LNCAP (cell line): ENCODE results near the gene SERINC2.

Experiments
- CTCF ChIP-seq: fragments of 450-650 bp; IDR thresholded peaks from 2 replicates; pipeline ENCODE4 v1.5.1; 2017; ENCODE audit warnings: mild to moderate bottlenecking

Gene SERINC2

DNA sequence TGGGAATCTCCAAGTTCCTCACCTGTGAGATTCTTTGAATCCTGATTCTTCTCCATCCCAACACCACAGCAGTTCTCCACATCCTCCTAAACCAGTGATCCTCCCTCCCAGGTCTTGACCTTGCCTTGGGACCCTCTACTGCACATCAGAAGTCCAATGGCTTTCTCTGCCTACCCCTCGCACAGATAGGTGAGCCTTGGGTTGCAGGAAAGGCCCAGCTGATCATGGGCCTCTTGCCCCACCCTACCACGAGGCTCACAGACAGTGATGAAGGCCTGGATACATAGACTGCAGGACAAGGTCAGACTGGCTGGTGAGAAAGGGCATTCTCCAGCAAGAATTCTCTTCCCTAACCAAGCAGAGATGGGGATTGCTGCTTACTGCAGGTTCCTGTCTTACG lies 41.0 kb upstream of the SERINC2 start:
- no peak for TF ChIP-seq CTCF

- no peak for TF ChIP-seq CTCF
Observed at GRCh38 chr1:31372751-31373055, 40.3 kb upstream of the SERINC2 start.

DNA sequence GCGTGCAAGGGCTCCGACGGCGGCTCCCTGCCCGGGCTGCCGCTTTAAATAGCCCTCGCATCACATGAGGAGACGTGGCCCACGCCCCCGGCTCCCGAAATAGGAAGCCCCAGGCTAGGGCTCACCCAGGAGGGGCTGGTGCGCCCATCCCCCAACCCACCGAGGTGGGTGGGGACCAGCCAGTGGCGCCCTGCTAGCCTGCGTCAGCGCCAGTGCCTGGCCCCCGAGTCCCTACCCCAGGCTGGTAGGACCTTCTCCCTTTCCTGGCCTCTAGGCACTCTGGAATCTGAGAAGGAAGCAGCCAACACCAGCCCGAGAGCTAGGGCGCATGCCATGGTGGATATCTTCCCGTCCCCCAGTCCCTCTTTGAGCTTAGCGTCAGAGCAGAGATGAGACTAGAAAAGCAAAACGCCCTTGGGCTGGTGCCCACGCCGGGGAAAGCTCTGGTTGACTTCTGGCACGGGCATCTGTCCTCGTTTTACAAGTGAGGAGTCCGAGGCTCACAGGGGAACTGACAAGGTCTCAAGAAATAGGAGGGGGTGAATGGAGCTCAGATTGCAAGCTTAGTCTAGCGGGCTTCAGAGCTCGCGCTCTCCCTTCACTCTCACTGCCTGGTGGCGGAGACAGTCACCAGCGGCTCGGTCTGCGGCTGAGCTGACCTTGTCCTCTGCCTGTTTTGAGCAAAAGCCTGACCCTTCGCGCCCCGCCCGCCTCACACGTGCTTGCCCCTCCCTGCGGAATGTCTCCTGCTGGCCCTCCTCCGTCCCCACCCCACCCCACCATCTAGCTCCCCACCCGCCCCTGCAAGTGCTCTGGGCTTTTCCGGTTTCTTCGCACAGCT lies 39.7 kb upstream of the SERINC2 start, which contains the start of gene FABP3:
Gene FABP3, minus strand, starts transcription at position 21 of the 841 bp plus-strand sequence. CDS start 62 bp downstream, outside the sequence.
- TF ChIP-seq CTCF: no peak

- TF ChIP-seq CTCF: no peak
Observed at GRCh38 chr1:31373897-31374486, 39.0 kb upstream of the SERINC2 start.

GRCh38 chr1:31374511-31375196 lies 38.4 kb upstream of the SERINC2 start:
- TF ChIP-seq CTCF: no peak

DNA sequence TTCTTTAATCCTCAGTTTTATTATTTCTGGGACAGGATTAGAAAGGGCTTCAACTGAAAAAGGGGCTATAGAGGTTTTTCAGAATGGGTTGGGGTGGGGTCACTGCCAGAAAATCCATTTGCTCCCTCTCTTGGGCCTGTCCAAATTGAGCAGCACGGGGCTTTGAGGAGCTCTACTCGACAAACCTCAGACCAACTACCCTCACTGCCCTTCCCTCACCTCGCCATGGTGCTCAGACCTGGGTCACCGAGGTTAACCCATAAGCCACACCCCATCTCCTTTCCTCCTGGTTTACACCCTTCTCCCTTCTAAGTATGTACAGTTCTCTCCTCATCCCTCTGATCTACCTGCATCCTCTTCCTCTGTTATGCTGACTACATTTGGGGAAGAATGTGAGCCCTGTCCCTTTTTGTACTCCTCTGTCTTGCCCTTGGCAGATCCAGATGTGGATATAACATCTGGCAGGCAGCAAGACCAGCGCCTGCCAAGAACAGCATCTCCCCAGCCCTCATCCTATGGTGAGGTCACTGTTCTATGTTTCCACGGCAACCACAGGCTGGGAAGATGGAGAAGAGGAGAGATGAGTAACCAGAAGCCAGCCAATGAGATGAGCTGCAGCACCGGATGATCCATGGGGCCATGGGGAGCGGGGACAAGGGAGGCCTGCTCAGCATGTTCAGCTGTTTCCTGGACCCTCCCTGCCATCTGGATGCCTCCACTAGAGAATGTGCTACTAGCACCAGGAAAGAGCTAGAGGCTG lies 36.5 kb upstream of the SERINC2 start:
- TF ChIP-seq CTCF: no peak

GRCh38 chr1:31377364-31377863 lies 35.6 kb upstream of the SERINC2 start:
- TF ChIP-seq CTCF: no peak
